ENCODE measurements around the gene IQCM.

IQCM gene

GRCh38 chr4:149815743-149816142, at the start of gene IQCM:
IQCM (minus strand) TSS chr4:149815843; CDS start chr4:149742691, 73,152 bp downstream.
- H3K4me1 ChIP-seq (ENCODE audit: insufficient read depth, low read length): no peaks in the 10 kb centered on the region
- H3K4me3 ChIP-seq (ENCODE audit: low read depth in 1 of 2, low read length in 2 of 2): no peak within 1 kb of the TSS
- no peaks in the 10 kb centered on the region for H3K27me3 ChIP-seq (ENCODE audit: control insufficient read depth in 1 of 2, insufficient read depth in 2 of 2, low read length in 2 of 2)
- no peaks in the 10 kb centered on the region for H3K36me3 ChIP-seq (ENCODE audit: insufficient read depth, low read length)
- H3K27ac ChIP-seq (ENCODE audit: low read depth, low read length): no peak within 1 kb of the TSS
- H3K9ac ChIP-seq (ENCODE audit: low read length): no peak within 1 kb of the TSS
- H3K9me3 ChIP-seq (ENCODE audit: low read length): no peaks in the 10 kb centered on the region

- Histone ChIP-seq H3K36me3 (ENCODE audit: insufficient read depth, low read length) (no peaks in the 10 kb centered on the region), H3K4me1 (ENCODE audit: insufficient read depth, low read length) (no peaks in the 10 kb centered on the region), H3K4me3 (ENCODE audit: low read depth in 1 of 2, low read length in 2 of 2) (no peak overlapping the region), H3K27ac (ENCODE audit: low read depth, low read length) (no peak overlapping the region), H3K9me3 (ENCODE audit: low read length) (no peaks in the 10 kb centered on the region), H3K9ac (ENCODE audit: low read length) (no peak overlapping the region), H3K27me3 (ENCODE audit: control insufficient read depth in 1 of 2, insufficient read depth in 2 of 2, low read length in 2 of 2) (no peaks in the 10 kb centered on the region)
Measured at GRCh38 chr4:149857446-149857845, 41.8 kb upstream of the IQCM start.

GRCh38 chr4:149845743-149846142, 30.1 kb upstream of the IQCM start:
- Histone ChIP-seq H3K9ac (ENCODE audit: low read length) (no peak overlapping the region), H3K27ac (ENCODE audit: low read depth, low read length) (no peak overlapping the region), H3K36me3 (ENCODE audit: insufficient read depth, low read length) (no peaks in the 10 kb centered on the region), H3K27me3 (ENCODE audit: control insufficient read depth in 1 of 2, insufficient read depth in 2 of 2, low read length in 2 of 2) (no peaks in the 10 kb centered on the region), H3K4me3 (ENCODE audit: low read depth in 1 of 2, low read length in 2 of 2) (no peak overlapping the region), H3K4me1 (ENCODE audit: insufficient read depth, low read length) (no peaks in the 10 kb centered on the region), H3K9me3 (ENCODE audit: low read length) (no peaks in the 10 kb centered on the region)

GRCh38 chr4:149841686-149842085, 26.0 kb upstream of the IQCM start:
- no peaks in the 10 kb centered on the region for H3K36me3 ChIP-seq (ENCODE audit: insufficient read depth, low read length)
- H3K27me3 ChIP-seq (ENCODE audit: control insufficient read depth in 1 of 2, insufficient read depth in 2 of 2, low read length in 2 of 2): no peaks in the 10 kb centered on the region
- H3K4me1 ChIP-seq (ENCODE audit: insufficient read depth, low read length): no peaks in the 10 kb centered on the region
- no peak overlapping the region for H3K27ac ChIP-seq (ENCODE audit: low read depth, low read length)
- H3K4me3 ChIP-seq (ENCODE audit: low read depth in 1 of 2, low read length in 2 of 2): no peak overlapping the region
- no peak overlapping the region for H3K9ac ChIP-seq (ENCODE audit: low read length)
- H3K9me3 ChIP-seq (ENCODE audit: low read length): no peaks in the 10 kb centered on the region

- no peaks in the 10 kb centered on the region for H3K4me1 ChIP-seq (ENCODE audit: insufficient read depth, low read length)
Measured at GRCh38 chr4:149838036-149838435, 22.4 kb upstream of the IQCM start.

GRCh38 chr4:149836546-149836945, 20.9 kb upstream of the IQCM start:
- no peak overlapping the region for H3K4me3 ChIP-seq (ENCODE audit: low read depth in 1 of 2, low read length in 2 of 2)
- no peak overlapping the region for H3K9ac ChIP-seq (ENCODE audit: low read length)
- H3K27ac ChIP-seq (ENCODE audit: low read depth, low read length): no peak overlapping the region
- H3K36me3 ChIP-seq (ENCODE audit: insufficient read depth, low read length): no peaks in the 10 kb centered on the region
- no peaks in the 10 kb centered on the region for H3K4me1 ChIP-seq (ENCODE audit: insufficient read depth, low read length)
- no peaks in the 10 kb centered on the region for H3K27me3 ChIP-seq (ENCODE audit: control insufficient read depth in 1 of 2, insufficient read depth in 2 of 2, low read length in 2 of 2)
- H3K9me3 ChIP-seq (ENCODE audit: low read length): no peaks in the 10 kb centered on the region

More at GRCh38 chr4:149838036-149838435, 22.4 kb upstream of the IQCM start:
- no peak overlapping the region for H3K27ac ChIP-seq (ENCODE audit: low read depth, low read length)
- no peaks in the 10 kb centered on the region for H3K9me3 ChIP-seq (ENCODE audit: low read length)
- no peaks in the 10 kb centered on the region for H3K36me3 ChIP-seq (ENCODE audit: insufficient read depth, low read length)
- no peak overlapping the region for H3K4me3 ChIP-seq (ENCODE audit: low read depth in 1 of 2, low read length in 2 of 2)
- no peaks in the 10 kb centered on the region for H3K27me3 ChIP-seq (ENCODE audit: control insufficient read depth in 1 of 2, insufficient read depth in 2 of 2, low read length in 2 of 2)
- H3K9ac ChIP-seq (ENCODE audit: low read length): no peak overlapping the region

GRCh38 chr4:149835280-149835679, 19.6 kb upstream of the IQCM start:
- Histone ChIP-seq H3K27me3 (ENCODE audit: control insufficient read depth in 1 of 2, insufficient read depth in 2 of 2, low read length in 2 of 2) (no peaks in the 10 kb centered on the region), H3K27ac (ENCODE audit: low read depth, low read length) (no peak overlapping the region), H3K4me3 (ENCODE audit: low read depth in 1 of 2, low read length in 2 of 2) (no peak overlapping the region), H3K9ac (ENCODE audit: low read length) (no peak overlapping the region), H3K36me3 (ENCODE audit: insufficient read depth, low read length) (no peaks in the 10 kb centered on the region), H3K4me1 (ENCODE audit: insufficient read depth, low read length) (no peaks in the 10 kb centered on the region), H3K9me3 (ENCODE audit: low read length) (no peaks in the 10 kb centered on the region)

- Histone ChIP-seq H3K4me1 (ENCODE audit: insufficient read depth, low read length) (no peaks in the 10 kb centered on the region), H3K36me3 (ENCODE audit: insufficient read depth, low read length) (no peaks in the 10 kb centered on the region), H3K27me3 (ENCODE audit: control insufficient read depth in 1 of 2, insufficient read depth in 2 of 2, low read length in 2 of 2) (no peaks in the 10 kb centered on the region), H3K9ac (ENCODE audit: low read length) (no peak overlapping the region), H3K4me3 (ENCODE audit: low read depth in 1 of 2, low read length in 2 of 2) (no peak overlapping the region), H3K9me3 (ENCODE audit: low read length) (no peaks in the 10 kb centered on the region), H3K27ac (ENCODE audit: low read depth, low read length) (no peak overlapping the region)
Measured at GRCh38 chr4:149831656-149832208, 16.1 kb upstream of the IQCM start.

GRCh38 chr4:149830823-149831222, 15.2 kb upstream of the IQCM start:
- no peaks in the 10 kb centered on the region for H3K9me3 ChIP-seq (ENCODE audit: low read length)
- no peak overlapping the region for H3K27ac ChIP-seq (ENCODE audit: low read depth, low read length)
- H3K27me3 ChIP-seq (ENCODE audit: control insufficient read depth in 1 of 2, insufficient read depth in 2 of 2, low read length in 2 of 2): no peaks in the 10 kb centered on the region
- H3K4me1 ChIP-seq (ENCODE audit: insufficient read depth, low read length): no peaks in the 10 kb centered on the region
- H3K4me3 ChIP-seq (ENCODE audit: low read depth in 1 of 2, low read length in 2 of 2): no peak overlapping the region
- no peaks in the 10 kb centered on the region for H3K36me3 ChIP-seq (ENCODE audit: insufficient read depth, low read length)
- no peak overlapping the region for H3K9ac ChIP-seq (ENCODE audit: low read length)

- H3K4me3 ChIP-seq (ENCODE audit: low read depth in 1 of 2, low read length in 2 of 2): no peak overlapping the region
- H3K9ac ChIP-seq (ENCODE audit: low read length): no peak overlapping the region
Measured at GRCh38 chr4:149825336-149825735, 9.7 kb upstream of the IQCM start.

GRCh38 chr4:149823769-149824221, 8.2 kb upstream of the IQCM start:
- peaks cover 4% of the 10 kb centered on the region for H3K4me1 ChIP-seq (ENCODE audit: insufficient read depth, low read length)
- no peaks in the 10 kb centered on the region for H3K9me3 ChIP-seq (ENCODE audit: low read length)
- H3K27me3 ChIP-seq (ENCODE audit: control insufficient read depth in 1 of 2, insufficient read depth in 2 of 2, low read length in 2 of 2): no peaks in the 10 kb centered on the region
- no peak overlapping the region for H3K27ac ChIP-seq (ENCODE audit: low read depth, low read length)
- H3K9ac ChIP-seq (ENCODE audit: low read length): no peak overlapping the region
- H3K36me3 ChIP-seq (ENCODE audit: insufficient read depth, low read length): no peaks in the 10 kb centered on the region
- no peak overlapping the region for H3K4me3 ChIP-seq (ENCODE audit: low read depth in 1 of 2, low read length in 2 of 2)

More at GRCh38 chr4:149825336-149825735, 9.7 kb upstream of the IQCM start:
- Histone ChIP-seq H3K4me1 (ENCODE audit: insufficient read depth, low read length) (peaks cover 4% of the 10 kb centered on the region), H3K36me3 (ENCODE audit: insufficient read depth, low read length) (no peaks in the 10 kb centered on the region), H3K27ac (ENCODE audit: low read depth, low read length) (no peak overlapping the region), H3K9me3 (ENCODE audit: low read length) (no peaks in the 10 kb centered on the region), H3K27me3 (ENCODE audit: control insufficient read depth in 1 of 2, insufficient read depth in 2 of 2, low read length in 2 of 2) (no peaks in the 10 kb centered on the region)

GRCh38 chr4:149801416-149801815, 14.2 kb downstream of the IQCM start:
- H3K27ac ChIP-seq (ENCODE audit: low read depth, low read length): no peak overlapping the region
- no peaks in the 10 kb centered on the region for H3K4me1 ChIP-seq (ENCODE audit: insufficient read depth, low read length)
- no peaks in the 10 kb centered on the region for H3K27me3 ChIP-seq (ENCODE audit: control insufficient read depth in 1 of 2, insufficient read depth in 2 of 2, low read length in 2 of 2)
- no peaks in the 10 kb centered on the region for H3K36me3 ChIP-seq (ENCODE audit: insufficient read depth, low read length)
- no peak overlapping the region for H3K4me3 ChIP-seq (ENCODE audit: low read depth in 1 of 2, low read length in 2 of 2)
- no peak overlapping the region for H3K9ac ChIP-seq (ENCODE audit: low read length)
- no peaks in the 10 kb centered on the region for H3K9me3 ChIP-seq (ENCODE audit: low read length)

Data from muscle layer of colon (tissue), 2 donors.